HG03469 (cell line): ENCODE measurements around the gene PKP4.
"Not testable (repeated sequence)": the region's sequence is repeated elsewhere in the genome, so short reads cannot be mapped to it uniquely, and the experiment has no call there.

Experiments used
- ATAC-seq: cut with Tn5 transposase; IDR thresholded peaks from one replicate; pipeline ENCODE4 v1.9.1; 2021; ENCODE audit warnings: mild to moderate bottlenecking, moderate library complexity, moderate number of reproducible peaks; ENCODE audit not compliant: unreplicated experiment

PKP4 gene

DNA sequence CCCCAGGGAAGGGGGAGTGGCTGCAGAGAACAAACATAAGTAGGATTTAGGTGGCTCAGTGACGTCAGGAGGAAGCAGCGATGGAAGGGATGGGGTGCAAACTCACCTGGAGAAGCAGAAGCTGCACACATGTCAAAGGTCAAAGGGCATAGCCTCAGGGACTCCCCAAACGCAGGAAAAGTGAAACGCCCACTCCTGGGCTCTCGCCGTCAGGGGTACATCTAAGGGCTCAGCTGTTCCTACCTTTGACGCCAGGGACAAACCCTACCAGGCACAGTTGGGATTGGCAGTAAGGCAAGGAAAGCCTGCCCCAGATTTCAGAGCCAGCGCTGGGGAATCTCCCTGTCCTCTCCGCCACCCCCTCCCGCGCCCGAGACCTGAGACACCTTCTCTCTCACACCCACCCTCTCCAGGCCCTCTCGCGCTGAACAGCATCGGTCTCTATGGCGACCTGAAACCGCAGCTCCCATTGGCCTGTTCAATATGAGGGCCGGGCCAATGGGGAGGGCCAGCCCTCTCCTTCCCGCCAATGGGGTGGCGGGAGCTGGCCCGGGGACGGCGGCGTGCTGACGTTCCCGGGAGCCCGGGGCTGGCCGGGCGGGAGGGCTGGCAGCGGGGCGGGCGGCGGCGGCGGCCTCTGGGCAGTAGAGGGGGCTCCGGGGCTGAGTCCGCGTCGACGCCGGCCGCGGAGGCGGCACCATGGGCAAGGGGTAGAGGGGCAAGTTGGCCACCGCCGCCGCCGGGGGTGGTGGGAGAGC is at the start of gene PKP4, which contains the start of gene CCDC148:
Gene PKP4 (plus strand): TSS at position 644 of the 758 bp plus-strand sequence. CDS start 76,233 bp downstream, outside the sequence.
Gene CCDC148 (minus strand): TSS at position 445 of the 758 bp plus-strand sequence. CDS start 314 bp downstream, at position 131.
- ATAC-seq = peak; percentile 91

- ATAC-seq = no peak
Measured at GRCh38 chr2:158407031-158407430, 49.7 kb upstream of the PKP4 start.

- ATAC-seq = no peak
Measured at GRCh38 chr2:158410132-158410531, 46.6 kb upstream of the PKP4 start.

GRCh38 chr2:158411748-158412147 is 45.0 kb upstream of the PKP4 start:
- ATAC-seq = no peak

- ATAC-seq = no peak
Measured at GRCh38 chr2:158412206-158412605, 44.5 kb upstream of the PKP4 start.

DNA sequence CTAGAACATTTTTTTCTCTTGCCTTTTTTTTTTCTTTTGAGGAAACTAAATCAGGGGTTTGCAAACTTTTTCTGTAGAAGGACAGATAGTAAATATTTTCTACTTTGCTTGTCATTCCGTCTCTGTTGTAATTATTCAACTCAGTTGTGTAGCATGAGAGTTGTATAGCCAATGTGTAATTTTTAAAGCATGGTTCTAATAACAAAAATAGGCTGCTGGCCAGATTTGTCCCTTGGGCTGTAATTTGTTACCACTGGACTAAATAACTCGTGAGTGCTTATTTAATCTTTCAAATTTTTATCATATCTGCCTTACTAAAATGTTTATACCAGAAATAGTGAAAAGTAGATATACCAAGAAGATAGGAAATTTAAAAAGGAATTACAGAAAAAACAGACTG is 43.2 kb upstream of the PKP4 start:
- ATAC-seq = no peak

DNA sequence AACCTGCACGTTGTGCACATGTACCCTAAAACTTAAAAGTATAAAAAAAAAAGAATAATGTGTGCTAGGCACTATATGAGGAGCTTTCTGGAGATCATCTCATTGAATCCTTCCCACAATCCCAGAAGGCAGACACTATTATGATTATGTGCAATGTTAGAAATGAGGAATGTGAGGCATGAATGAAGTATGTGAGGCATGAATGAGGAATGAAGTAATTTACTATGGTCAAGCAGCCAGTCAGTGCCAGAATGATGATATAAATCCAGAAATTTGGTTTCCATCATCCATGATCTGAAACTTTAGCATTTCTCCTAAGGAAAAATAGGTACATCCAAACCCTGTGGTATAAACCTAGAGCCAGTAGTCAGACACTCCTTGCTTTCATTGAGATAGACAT is 42.2 kb upstream of the PKP4 start:
- ATAC-seq = no peak

DNA sequence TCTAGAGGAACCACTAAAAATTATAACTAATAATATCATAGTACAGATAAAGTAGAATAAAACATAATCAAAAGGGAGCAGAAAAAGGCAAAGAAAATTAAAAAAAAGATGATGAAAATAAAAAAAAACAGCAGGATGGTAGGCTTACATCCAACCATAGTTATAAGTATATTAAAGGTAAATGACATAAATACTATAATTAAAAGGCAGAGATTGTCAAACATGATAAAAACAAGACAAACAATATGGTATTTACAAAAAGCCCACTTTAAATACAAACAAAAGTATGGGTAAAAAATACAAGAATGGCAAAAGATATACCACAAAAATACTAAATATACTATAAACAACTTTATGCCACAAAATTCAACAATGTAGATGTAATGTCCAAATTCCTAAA is 24.6 kb upstream of the PKP4 start:
- ATAC-seq = no peak

DNA sequence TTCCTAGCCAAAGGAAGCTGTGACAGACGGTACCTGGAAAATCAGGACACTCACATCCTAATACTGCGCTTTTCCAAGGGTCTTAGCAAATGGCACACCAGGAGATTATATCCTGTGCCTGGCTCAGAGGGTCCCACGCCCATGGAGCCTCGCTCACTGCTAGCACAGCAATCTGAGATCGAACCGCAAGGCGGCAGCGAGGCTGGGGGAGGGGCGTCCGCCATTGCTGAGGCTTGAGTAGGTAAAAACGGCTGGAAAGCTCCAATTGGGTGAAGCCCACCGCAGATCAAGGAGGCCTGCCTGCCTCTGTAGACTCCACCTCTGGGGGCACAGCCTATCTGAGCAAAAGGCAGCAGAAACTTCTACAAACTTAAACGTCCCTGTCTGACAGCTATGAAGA is 23.0 kb upstream of the PKP4 start:
- ATAC-seq = not testable (repeated sequence)

DNA sequence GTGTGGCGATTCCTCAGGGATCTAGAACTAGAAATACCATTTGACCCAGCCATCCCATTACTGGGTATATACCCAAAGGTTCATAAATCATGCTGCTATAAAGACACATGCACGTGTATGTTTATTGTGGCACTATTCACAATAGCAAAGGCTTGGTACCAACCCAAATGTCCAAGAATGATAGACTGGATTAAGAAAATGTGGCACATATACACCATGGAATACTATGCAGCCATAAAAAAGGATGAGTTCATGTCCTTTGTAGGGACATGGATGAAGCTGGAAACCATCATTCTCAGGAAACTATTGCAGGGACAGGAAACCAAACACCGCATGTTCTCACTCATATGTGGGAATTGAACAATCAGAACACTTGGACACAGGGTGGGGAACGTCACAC is 17.7 kb upstream of the PKP4 start:
- ATAC-seq = not testable (repeated sequence)

DNA sequence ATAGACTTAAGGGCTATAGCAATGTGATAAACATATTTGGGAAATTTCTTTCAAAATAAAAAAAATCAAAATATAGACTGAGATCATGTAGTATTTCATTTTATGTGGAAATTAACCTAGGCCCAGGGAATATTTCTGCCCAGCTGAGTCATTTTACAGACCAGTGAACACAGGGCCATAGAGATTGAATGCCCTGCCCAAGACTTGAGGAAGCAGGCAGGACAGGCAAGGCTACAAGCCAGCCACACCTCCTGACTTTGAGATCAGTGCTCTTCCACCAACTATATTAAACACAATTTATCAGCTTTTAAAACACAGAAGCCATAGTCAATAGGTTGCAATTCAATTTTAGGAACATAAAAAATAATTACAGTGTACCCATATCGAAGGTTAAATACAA is 13.1 kb upstream of the PKP4 start:
- ATAC-seq = no peak

GRCh38 chr2:158457092-158457825 is 507 bp downstream of the PKP4 start:
- ATAC-seq = peak; percentile 12

GRCh38 chr2:158457826-158458616 is 1.3 kb downstream of the PKP4 start:
- peak; percentile 38 for ATAC-seq

DNA sequence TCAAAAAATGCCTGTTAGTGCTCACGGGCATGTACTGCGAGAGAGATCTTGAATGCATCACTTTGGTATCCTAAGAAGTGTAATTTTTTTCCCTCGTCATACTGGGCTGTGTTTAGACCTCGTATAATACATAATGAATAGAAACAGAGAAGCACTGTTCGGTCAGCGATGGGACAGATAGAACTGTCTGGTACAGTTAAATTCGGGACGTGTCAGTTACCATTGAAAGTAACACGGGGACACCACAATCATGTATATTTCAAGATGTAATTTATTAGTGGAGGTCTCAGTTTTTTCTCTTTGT is 1.8 kb downstream of the PKP4 start:
- no peak for ATAC-seq

DNA sequence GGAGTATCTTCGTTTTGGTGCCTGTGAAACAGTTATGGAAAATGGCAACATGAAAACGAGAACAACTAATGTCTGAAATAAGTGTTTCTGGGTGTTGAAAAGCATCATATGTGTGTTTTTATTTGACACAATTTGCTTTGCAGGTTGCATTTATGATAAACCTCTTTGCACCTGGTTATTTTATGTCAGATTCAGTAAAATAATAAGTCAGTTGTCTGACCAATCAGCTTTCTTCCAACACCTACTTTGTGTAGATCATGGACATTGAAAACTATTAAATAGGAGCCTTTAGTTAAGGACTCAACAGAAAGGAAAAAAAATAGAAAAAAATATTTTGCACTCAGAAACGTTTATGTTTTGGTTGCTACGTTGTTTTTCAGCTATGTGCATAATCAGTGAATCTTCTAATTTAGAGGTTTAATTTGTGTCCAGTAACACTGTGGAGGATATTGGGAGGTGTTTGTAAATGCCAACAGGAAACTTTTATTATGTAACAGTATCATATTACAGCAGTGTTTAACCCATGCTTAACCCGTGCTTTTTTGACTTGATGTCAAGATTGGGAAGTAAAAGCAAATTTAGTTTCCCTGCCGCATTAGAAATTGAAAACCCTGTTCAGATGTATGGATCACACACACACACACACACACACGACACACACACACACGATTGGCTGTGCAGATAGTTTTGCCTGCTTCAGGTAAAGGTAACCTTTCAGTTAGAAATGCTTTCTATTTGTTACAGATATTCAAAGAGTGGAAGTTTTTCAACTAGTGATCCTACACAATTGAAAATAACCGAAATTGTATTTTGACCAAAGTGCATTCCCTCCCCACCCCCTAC is 2.6 kb downstream of the PKP4 start:
- ATAC-seq = no peak

DNA sequence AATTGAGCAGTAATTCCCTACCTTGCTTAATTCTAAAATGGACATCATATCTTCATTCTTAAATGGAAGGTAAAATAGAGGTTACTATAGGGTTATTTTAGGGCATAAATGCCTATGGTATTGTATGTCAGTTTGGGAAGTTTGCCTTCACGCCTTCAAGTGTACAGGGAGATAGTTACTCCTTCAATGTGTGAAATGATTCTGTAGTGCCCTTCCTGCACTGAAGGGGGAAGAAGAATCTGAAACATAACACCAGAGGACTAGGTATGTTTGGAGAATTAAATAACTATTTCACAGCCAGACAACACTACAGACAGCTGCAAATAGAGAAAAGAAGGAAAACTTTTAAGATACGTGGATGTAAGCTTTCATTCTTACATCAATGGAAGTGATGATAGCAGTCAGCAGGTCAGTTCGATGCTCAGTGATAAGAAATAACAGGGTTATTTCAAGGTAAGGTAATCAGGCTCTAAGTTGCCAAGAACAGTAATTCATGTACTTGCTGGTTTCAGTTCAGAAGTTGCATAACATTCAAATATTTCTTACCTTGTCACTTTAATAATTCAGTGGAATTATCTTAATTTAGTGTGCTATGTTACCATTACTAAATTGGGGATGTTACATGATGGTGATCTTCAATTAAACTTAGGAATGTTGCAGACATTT is 4.0 kb downstream of the PKP4 start:
- ATAC-seq = no peak

DNA sequence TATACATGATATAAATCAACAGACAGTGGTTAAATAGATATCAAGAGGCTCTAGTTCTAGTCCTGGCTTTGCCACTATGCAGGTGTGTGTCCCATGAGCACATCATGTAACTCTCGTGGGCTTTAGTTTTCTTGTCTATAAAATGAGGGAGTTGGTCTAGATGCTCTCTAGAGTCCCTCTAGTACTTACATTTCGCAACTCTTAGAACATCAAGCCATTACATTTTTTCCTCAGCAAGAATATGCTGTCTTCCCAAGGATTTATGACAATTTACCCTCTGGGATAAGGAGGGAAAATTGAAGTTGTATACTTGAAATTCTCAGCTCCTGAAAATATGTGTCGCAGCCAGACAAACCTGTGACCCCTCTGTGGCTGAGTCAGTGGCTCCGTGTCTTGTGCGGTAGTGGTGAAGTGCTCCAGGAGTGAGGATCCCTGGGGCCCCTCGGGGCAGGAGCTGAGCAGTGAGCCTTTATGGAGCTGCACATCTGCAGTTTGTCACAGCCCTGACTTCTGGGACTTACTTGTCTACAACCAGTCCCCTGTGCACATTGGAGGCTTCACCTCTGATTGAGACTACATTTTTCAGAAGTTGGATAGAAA is 6.8 kb downstream of the PKP4 start:
- ATAC-seq = no peak

- peak; percentile 57 for ATAC-seq
Measured at GRCh38 chr2:158464426-158465281, 7.9 kb downstream of the PKP4 start.

- ATAC-seq = no peak
Measured at GRCh38 chr2:158467248-158467647, 10.5 kb downstream of the PKP4 start.
